Suppressor macrophage treated with lipopolysaccharide for 4 hours (primary cell): ENCODE data around the gene LYSMD2.
A peak's percentile ranks its signal among the peaks of the same experiment; 100 is the strongest.

Source experiments
- DNase-seq: peaks from one replicate; pipeline ENCODE4 v3.0.0-alpha.2; 2020

The LYSMD2 gene

GRCh38 chr15:51718746-51719145 lies 18.7 kb downstream of the LYSMD2 start:
- no peak for DNase-seq

GRCh38 chr15:51718219-51718618 lies 19.2 kb downstream of the LYSMD2 start:
- DNase-seq: no peak

DNA sequence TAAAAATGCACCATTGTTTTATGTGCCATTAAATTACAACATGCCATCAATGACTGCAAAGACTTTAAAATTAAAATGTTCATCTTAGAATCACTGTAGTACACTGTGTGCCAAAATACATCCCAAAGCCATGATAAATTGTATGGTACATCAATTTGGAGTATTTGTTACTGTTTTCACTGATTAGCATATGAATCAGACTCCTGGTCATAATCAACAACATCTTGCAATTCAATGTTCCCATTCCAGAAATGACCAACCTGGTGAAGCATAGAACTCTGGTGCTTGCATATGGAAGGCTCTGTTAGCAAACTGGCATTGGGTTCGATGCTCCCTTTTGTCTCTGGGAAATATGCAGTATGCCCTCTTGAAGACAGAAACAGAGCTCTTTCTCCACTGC lies 22.5 kb downstream of the LYSMD2 start:
- DNase-seq: no peak

- DNase-seq: no peak
These were observed 23.3 kb downstream of the LYSMD2 start for GRCh38 chr15:51714162-51714561.

GRCh38 chr15:51709031-51709430 lies 28.4 kb downstream of the LYSMD2 start:
- peak; percentile 47 for DNase-seq

- no peak for DNase-seq
These were observed 29.4 kb downstream of the LYSMD2 start for GRCh38 chr15:51708013-51708412.

DNA sequence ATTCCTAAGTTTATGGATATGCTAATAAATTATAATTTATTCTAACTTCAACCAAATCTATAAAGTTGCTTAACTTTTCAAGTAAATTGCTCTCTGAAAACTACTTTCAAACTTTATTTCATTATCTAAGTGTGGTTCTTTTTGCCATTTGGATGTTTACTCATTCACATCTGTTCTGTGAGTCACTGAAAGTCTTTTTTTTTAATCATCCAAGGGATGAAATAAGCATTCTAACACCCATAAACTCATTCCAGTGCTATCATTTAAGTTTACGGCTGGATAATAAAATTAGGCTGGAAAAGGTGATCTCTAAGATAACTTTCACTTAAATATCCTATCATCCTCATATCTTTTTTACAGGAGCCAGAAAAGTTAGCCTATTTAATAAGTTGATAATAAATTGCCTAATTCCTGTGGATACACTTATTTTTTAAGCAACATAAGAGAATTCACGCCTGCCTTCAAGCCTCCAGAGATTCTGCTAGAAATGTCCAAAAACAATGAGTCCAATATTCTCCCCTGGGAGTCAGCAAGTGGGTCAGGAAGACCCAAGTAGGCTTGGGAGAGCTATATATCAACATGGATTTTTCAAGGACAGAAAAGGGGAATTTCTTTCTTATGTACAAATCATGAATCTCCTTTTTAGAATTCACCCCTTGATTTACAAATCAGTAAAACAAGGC lies 30.4 kb downstream of the LYSMD2 start:
- no peak for DNase-seq

GRCh38 chr15:51706291-51706690 lies 31.2 kb downstream of the LYSMD2 start:
- DNase-seq: no peak

GRCh38 chr15:51702710-51703109 lies 34.7 kb downstream of the LYSMD2 start:
- DNase-seq: no peak

- DNase-seq: no peak
These were observed 38.1 kb downstream of the LYSMD2 start for GRCh38 chr15:51699373-51699772.

- DNase-seq: no peak
These were observed 40.3 kb downstream of the LYSMD2 start for GRCh38 chr15:51697163-51697562.

DNA sequence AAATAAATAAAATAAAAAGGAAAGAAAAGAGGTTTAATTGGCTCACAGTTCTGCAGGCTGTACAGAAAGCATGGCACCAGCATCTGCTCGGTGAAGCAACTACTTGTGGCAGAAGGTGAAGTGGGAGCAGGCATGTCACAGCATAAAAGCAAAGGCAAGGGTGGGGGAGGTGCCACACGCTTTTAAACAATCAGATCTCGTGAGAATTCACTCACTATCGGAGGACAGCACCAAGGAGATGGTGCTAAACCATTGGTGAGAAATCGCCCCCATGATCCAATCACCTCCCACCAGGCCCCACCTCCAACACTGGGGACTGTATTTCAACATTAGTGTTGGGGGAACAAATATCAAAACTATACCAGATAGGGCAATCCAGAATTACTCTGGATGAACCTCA lies 40.9 kb downstream of the LYSMD2 start:
- DNase-seq: no peak

- DNase-seq: peak; percentile 87
These were observed 45.3 kb downstream of the LYSMD2 start for GRCh38 chr15:51692154-51692553.

DNA sequence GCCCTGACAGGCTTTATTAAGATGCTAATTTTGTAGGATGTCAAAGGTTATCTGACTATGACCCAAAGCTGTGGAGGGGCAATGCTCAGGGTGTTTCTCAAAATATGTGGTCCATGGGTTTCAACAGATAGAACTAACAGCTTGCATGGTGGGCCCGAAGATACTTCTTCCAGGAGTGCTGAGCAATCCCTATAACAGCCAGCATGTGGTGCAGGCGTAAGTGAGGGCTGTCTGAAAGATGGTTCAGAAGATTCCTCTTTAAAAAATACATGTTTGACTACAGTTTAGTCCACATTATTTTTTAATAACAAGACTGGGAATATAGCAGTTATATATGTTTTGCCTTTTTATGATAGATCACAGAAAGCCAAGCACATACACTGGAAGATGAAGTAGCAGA lies 48.6 kb downstream of the LYSMD2 start:
- no peak for DNase-seq

- DNase-seq: no peak
These were observed 49.9 kb downstream of the LYSMD2 start for GRCh38 chr15:51687565-51687964.

GRCh38 chr15:51681303-51681963 lies 56.0 kb downstream of the LYSMD2 start, which contains the start of gene SCG3:
Gene SCG3, plus strand, starts transcription at chr15:51681503. Its CDS starts 253 bp downstream, at chr15:51681756.
- DNase-seq: peak; percentile 83

DNA sequence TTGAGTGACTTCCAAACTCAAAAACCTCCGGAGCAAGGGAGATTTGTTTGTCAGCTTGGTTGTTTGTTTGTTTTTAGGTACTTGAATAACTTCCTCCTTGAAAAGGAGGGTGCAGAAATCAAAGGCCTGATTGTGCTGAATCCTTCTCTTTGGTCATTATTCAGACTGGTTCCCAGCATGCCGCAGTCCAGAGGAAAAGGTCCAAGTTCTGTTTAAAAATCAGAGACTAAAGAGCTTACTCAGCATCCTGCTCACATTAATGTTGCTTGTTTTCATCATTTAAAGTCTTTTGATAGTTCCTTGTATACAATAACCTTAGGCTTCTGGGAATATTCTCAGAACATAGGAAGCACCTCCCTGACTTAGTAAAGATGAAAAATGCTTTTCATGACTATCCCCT lies 57.1 kb downstream of the LYSMD2 start:
- no peak for DNase-seq

DNA sequence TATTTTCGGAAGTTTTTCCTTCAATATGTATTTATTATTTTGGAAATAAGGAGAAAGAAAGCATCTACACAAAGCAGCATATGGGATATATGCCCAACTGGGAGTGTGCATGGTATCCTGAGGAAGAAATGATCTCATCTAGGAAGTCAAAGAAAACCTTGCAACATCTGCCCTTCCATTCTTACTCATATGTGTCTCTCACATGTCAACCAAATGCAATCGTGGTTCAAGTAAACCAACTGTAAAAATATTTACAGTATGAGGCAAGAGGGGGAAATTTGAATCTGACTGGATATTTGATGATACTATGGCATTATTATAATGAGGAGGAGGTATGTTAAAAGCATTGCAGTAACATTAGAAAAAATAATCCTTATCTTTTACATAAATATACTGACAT lies 59.4 kb downstream of the LYSMD2 start:
- DNase-seq: peak; percentile 89

DNA sequence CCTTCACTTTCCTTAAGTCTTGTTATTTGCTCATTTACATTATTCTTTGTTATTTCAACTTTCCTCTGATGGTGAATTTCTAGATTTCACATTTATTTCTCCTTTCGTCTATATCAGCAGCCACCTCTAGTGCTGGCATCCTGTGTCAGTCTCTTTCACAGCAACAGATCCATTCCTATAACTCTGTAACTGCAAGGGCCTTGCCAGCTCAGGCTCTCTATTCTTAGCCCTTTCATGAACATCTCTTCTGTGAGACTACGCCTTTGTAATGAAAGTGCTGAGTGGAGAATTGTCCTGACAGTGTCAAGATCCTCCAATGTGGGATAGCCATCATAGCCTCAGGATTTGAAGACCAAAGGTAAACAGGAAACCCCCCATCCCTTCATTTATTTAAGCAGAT lies 60.0 kb downstream of the LYSMD2 start:
- DNase-seq: no peak

GRCh38 chr15:51677021-51677420 lies 60.4 kb downstream of the LYSMD2 start:
- DNase-seq: no peak

DNA sequence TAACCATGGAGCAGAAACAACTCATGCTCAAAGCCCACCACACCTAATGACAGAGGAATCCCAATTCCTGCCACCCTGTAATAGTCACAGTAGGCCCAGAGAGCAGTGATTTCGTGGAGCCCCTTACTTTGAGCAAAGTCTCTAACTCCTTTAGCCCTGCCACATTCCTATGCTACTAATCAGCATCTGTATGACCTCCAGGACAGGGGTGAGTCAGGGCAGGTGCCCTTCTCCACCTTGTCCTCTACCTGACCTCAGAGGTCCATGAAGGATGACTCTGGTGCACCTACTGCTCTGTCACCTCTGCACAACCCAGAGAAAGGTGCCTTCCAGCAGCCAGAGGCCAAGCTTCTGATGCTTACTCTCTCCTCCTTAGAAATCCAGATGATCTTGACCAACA lies 62.2 kb downstream of the LYSMD2 start:
- no peak for DNase-seq
